ENCODE results near the gene PDGFD. TPM values are rescaled to one million over a fixed set of nuclear protein-coding genes. Genes with fewer than 3 reads are reported as not detected.

Gene PDGFD
- total RNA-seq, 1 experiment from 2014 or later: not detected

GRCh38 chr11:103920449-103920848 lies 243.5 kb downstream of the PDGFD start:
- no peak for DNase-seq (ENCODE audit: low read depth)

DNA sequence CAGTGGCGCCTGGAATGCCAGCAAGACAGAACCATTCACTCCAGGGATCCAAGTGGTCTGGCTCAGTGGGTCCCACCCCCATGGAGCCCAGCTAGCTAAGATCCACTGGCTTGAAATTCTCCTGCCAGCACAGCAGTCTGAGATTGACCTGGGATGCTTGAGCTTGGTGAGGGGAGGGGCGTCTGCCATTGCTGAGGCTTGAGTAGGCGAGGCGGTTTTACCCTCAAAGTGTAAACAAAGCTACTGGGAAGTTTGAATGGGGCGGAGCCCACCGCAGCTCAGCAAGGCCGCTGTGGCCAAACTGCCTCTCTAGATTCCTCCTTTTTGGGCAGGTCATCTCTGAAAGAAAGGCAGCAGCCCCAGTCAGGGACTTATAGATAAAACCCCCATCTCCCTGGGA lies 253.2 kb downstream of the PDGFD start:
- no peak for DNase-seq (ENCODE audit: low read depth)

DNA sequence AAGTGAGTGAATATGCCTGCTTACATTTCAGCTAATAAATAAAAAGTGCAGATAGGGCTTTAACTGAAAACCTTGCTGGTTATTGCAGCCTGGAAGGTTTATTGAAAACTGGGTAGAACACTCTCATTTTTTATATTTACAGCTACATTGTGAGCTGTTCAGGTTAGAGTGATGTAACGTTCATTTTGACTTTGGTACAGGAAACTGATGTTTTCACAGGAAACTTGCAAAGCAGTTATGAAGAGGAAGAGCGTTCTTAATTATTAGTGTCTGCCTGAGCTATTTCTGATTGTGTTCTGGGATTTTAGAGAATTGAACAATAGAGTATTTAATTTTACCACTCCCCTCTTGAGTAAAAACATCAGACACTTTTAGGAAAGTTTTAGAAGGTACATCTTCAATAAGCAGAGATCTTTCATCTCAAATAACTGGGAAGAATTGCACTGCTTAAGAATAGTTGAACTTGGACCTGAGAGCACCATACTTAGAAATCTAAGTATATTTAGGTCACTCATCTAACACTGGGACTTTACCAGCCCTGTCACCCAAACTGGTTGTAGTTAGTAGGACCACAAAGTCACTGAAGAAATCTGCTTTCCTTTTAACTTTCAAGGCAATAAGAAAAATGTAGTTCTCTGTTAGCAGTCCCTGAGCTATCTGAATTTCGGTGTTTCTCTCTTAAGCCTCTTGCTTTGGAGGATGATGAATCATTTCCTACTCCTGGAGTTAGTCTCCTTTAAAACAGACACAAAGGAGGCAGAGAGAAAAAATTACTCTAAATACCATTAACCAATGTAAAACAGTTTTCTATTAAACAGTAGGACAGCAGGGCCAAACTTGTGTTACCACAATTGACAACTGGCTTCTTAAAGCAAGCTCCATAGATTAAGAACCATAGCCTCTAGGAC lies 256.1 kb downstream of the PDGFD start:
- no peak for DNase-seq (ENCODE audit: low read depth)

DNA sequence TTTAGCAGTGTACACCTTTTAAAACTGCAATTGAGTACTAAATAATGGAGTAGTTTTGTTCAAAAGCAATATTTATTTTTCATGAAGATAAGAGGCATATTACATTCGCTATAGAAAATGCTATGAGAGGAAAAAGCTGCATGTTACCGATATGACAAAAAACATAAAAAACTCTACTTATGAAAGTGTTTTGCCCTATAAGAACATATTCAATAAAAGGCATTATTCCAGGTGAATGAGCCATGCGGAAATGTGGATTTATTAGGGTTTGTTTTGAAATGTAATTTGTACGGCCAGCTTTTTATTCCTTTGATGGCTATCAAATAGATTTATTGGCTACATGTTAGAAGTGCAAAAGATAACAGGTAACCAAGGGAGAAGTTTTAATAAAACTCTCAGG lies 256.8 kb downstream of the PDGFD start:
- DNase-seq (ENCODE audit: low read depth): no peak

- no peak for DNase-seq (ENCODE audit: low read depth)
Measured at GRCh38 chr11:103906291-103906867, 257.6 kb downstream of the PDGFD start.

DNA sequence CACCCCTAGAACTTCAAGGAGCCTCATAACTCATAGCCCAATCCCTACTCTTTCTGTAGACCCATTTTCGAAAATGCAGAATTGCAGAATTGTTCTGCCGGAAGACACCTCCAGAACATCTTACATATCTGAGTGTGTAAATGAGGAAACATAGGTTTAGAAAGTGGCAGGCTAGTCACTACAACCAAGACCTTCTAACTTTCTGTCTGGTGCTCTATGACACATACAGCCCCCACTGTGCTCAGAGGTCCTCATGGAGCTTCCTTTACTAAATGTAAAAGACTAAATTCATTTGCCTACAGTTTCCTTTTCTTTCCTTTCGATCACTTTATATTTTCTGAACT lies 259.7 kb downstream of the PDGFD start:
- no peak for DNase-seq (ENCODE audit: low read depth)

GRCh38 chr11:103903621-103904323 lies 260.2 kb downstream of the PDGFD start:
- DNase-seq (ENCODE audit: low read depth): no peak

DNA sequence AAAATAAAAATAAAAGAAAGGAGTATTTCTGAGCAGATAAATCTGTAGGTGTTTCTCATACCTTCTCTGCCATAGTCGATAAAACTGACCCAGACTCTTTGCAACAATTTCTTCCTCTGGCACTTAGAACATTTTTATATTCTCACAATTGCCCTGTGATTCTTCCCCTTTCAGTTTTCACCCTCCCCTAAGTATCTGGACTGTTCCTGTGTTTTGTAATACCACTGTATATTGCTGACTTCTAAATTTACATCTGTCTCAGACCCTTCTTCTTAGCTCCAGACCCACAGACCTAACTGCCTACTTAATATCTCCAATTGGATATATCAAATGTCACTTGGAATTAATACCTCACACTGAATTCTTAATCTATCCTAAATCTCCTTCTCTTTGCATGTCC lies 261.0 kb downstream of the PDGFD start:
- no peak for DNase-seq (ENCODE audit: low read depth)

GRCh38 chr11:103901656-103902055 lies 262.3 kb downstream of the PDGFD start:
- no peak for DNase-seq (ENCODE audit: low read depth)

DNA sequence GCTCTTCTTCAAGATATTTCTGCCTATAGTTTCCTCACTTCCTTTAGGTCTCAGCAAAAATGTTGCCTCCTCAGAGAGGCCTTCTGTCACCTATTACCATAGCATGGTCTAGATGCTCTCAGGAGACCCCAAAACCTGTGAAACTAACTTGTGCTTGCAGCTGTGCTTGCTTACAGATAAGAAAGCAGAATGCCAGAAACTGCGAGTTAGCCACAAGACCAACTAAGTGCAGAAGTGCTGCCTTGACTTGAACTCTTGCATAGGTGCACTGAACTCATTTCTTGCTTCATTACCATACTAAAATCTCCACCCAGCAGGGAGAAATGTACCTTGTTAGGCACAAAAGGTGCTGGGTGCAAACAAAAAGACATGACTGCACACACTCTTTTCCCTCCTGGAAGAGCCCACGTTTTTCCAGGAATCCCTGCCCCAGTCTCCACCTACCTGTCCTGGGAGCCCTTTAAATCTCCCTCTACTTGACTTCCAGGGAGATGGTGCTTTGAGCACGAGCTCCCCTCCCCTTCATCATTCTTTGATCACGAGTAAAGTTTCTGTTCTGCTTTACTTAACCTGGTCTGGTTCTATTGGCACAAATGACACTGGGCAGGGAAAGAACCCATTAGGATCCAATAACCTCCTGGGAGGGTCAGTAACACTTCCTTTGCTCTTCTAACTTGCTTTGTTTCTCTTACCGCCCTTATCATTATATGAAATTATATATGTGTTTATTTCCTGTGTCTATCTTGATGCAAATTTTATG lies 265.2 kb downstream of the PDGFD start:
- no peak for DNase-seq (ENCODE audit: low read depth)

DNA sequence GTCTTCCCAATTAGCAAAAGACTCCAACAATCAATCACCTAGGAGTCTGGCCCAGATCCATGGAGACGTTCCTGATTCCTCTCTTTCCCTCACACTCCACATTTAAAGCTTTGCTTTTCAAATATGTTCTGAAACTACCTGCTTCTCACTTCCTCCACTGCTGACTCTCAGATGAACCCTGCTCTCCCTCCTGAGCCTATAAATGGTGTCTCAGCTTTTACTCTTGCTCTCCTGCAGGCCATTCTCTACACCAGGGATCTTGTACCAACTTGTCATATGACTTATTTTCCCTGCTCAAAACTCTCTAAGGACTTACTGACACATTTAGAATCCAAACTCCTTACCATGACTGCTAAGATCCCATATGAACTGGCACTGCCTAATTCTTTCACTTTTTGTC lies 265.9 kb downstream of the PDGFD start:
- no peak for DNase-seq (ENCODE audit: low read depth)

DNA sequence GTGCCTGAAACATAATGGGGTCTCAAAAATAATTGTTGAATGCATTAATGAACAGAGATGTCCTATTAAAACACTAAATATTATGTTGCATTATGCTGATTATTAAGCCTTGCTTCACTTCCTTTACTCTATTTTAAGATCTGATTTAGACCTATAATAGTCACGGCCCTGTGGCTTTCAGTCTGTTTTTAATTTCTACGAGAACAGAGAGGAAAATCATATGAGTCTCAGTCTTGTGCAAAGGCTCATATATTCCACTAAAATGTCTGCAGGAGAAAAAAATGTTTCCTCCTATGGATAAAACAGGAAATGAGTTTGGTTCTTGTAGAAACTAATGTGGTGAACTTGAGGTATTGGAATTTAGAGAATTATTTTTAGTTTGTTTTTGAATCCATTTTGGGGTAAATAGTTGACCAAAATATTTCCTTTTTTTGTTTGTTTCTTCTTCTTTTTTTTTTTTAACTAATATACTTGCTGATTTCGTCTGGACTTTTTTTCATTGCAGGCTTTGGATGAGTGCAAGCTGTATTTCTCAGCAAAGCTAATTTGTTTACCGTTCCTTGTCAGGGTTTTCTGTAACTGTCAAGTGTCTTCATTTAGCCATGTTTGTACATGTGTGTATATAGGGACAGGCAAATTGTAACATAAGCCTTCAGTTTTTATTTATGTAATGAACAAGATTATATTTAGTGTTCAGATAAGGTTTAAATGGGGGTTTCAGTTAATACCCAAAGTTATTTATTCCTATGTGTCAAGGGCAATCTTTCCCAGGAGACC lies 266.6 kb downstream of the PDGFD start:
- no peak for DNase-seq (ENCODE audit: low read depth)

GRCh38 chr11:103895106-103895505 lies 268.8 kb downstream of the PDGFD start:
- DNase-seq (ENCODE audit: low read depth): no peak

- no peak for DNase-seq (ENCODE audit: low read depth)
Measured at GRCh38 chr11:103894673-103895072, 269.3 kb downstream of the PDGFD start.

- no peak for DNase-seq (ENCODE audit: low read depth)
Measured at GRCh38 chr11:103894034-103894433, 269.9 kb downstream of the PDGFD start.

DNA sequence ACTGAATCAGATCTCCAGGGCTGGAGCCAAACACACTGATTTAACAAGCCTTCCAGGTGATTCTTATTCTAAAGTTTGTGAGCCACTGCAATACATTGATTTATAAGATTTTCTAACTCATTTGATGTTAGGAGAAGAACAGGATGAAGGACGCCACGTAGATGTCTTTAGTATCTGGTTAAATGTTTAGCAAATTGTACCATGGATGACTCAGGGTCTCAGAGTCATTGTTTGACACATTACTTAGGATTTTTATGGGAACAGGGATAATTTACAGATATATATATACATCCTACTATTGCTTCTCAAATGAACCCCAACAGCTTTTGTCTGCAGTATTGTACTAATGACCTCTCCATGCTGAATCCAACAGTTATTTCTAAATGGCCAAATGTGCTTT lies 270.6 kb downstream of the PDGFD start:
- DNase-seq (ENCODE audit: low read depth): no peak

- no peak for DNase-seq (ENCODE audit: low read depth)
Measured at GRCh38 chr11:103892603-103893002, 271.3 kb downstream of the PDGFD start.

- no peak for DNase-seq (ENCODE audit: low read depth)
Measured at GRCh38 chr11:103890654-103891053, 273.3 kb downstream of the PDGFD start.

GRCh38 chr11:103889679-103890078 lies 274.3 kb downstream of the PDGFD start:
- DNase-seq (ENCODE audit: low read depth): no peak

DNA sequence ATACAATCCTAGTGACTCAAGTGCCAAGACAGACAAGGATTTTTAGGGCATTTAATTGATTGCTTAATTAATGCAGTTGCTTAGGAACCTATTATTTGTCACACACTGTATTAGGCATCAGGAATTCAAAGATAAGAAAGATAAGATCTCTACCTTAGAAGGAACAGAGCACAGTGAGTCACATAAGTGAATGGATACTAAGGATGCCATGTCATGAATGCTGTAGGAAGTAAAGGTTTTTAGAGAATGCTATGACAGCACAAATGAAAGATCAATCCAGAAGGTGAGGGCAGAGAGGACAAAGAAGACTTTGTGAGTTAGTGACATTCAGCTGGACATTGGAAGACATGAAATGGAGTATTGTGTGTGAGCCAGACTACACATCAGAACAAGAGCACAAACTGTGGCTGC lies 275.4 kb downstream of the PDGFD start:
- DNase-seq (ENCODE audit: low read depth): no peak

GRCh38 chr11:103887001-103887658 lies 276.8 kb downstream of the PDGFD start:
- no peak for DNase-seq (ENCODE audit: low read depth)
